Erythroblast (primary cell): ENCODE data around the gene ARHGEF1.

Experiments used
- GATA1 ChIP-seq: IDR thresholded peaks from 2 replicates; pipeline ENCODE4 v1.6.1; 2011; ENCODE audit warnings: low read depth, mild to moderate bottlenecking, control low read depth, low read length, moderate library complexity
- POLR2A ChIP-seq: IDR thresholded peaks from 2 replicates; pipeline ENCODE4 v1.6.1; 2011; ENCODE audit warnings: mild to moderate bottlenecking, low read length

GRCh38 chr19:41936961-41937360 lies 54.0 kb downstream of the ARHGEF1 start:
- no peak for TF ChIP-seq POLR2A
- no peak for TF ChIP-seq GATA1
